Spinal cord (tissue), 10 donors: Measurements from ENCODE around the gene RAPGEFL1. TPM values are rescaled to one million over a fixed set of nuclear protein-coding genes. Genes with fewer than 3 reads are reported as not detected.

Experiments
- DNase-seq, 6 donors: peaks; one replicate each; pipeline versions ENCODE4 v3.0.0 to v3.0.0-alpha.2; 2013 to 2015; ENCODE audit warnings: low spot score in 6 of 6, low read depth in 4 of 6
- H3K27ac ChIP-seq: one replicate; pipeline ENCODE4 v1.5.1; 2013; ENCODE audit warnings: low read depth, low read length, control low read depth
- H3K27me3 ChIP-seq: one replicate; pipeline ENCODE4 v1.6.1; 2013; ENCODE audit warnings: low read length; ENCODE audit not compliant: control insufficient read depth, insufficient read depth
- H3K36me3 ChIP-seq: one replicate; pipeline ENCODE4 v1.6.1; 2013; ENCODE audit warnings: low read length; ENCODE audit not compliant: control insufficient read depth, insufficient read depth
- H3K4me1 ChIP-seq: one replicate; pipeline ENCODE4 v1.6.1; 2013; ENCODE audit warnings: low read length; ENCODE audit not compliant: control insufficient read depth, insufficient read depth
- H3K4me3 ChIP-seq: one replicate; pipeline ENCODE4 v1.5.1; 2013; ENCODE audit warnings: low read depth, low read length, control low read depth
- H3K9me3 ChIP-seq: one replicate; pipeline ENCODE4 v1.6.1; 2013; ENCODE audit warnings: low read length; ENCODE audit not compliant: control insufficient read depth, insufficient read depth
- WGBS: methylation state at CpG from one replicate; pipeline ENCODE4 v1.1.5; 2013; ENCODE audit warnings: missing lambda C conversion rate; ENCODE audit not compliant: insufficient coverage; 5-methylcytosine and 5-hydroxymethylcytosine counted together
- polyA plus RNA-seq, 2 donors: library from polyadenylated mRNA; unstranded; fragments of 120-200 nt; gene quantifications; one replicate each; pipeline ENCODE4 v1.2.1, GENCODE V29; 2013; ENCODE audit not compliant: insufficient read length in 2 of 2
- total RNA-seq, 2 donors: library from RNA; depleted of rRNA in 1 of 2; stranded (reverse); fragments of 120-200 nt in 1 of 2; fragments of >200 nt in 1 of 2; gene quantifications; one replicate each; pipeline versions ENCODE4 v1.2.3 to v1.2.4, GENCODE V29; 2013 to 2014
- donor health status: healthy.

RAPGEFL1 gene
- total and polyA plus RNA-seq, 4 donors: 10.6 to 77.1 (median 35.4) TPM

GRCh38 chr17:40180694-40181093 lies 3.4 kb downstream of the RAPGEFL1 start:
- Histone ChIP-seq H3K27me3 (no peaks in the 10 kb centered on the region), H3K9me3 (no peaks in the 10 kb centered on the region), H3K36me3 (peaks cover 43% of the 10 kb centered on the region), H3K4me1 (peaks cover 37% of the 10 kb centered on the region), H3K4me3 (no peak overlapping the region), H3K27ac (no peak overlapping the region)
- DNase-seq: no peak
- WGBS: 92% methylated on average over 1 of the region's 5 CpGs

DNA sequence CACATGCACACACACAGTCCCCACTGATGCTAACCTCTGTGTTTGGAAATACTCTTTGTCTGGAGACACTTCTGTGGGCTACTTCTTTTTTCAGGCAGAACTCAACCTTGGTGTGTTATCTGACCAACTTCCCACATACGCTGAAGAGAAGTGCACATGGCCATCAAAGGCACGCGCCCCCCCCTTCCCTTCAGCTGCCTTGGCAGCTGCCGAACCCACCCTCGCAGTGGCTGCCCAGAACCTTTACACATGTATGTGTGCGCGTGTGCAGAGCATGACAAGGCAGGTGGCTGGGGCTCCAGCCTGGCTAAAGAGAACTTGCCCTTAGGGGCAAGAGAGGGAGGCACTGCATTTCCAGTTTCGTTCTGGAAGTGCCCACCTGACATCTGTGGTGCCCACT lies 3.9 kb downstream of the RAPGEFL1 start:
- no peak overlapping the region for H3K27ac ChIP-seq
- H3K36me3 ChIP-seq: peaks cover 42% of the 10 kb centered on the region
- H3K4me3 ChIP-seq: no peak overlapping the region
- H3K4me1 ChIP-seq: peaks cover 37% of the 10 kb centered on the region
- no peak for DNase-seq
- no peaks in the 10 kb centered on the region for H3K27me3 ChIP-seq
- 69% methylated on average over 8 of the region's 8 CpGs for WGBS
- no peaks in the 10 kb centered on the region for H3K9me3 ChIP-seq

DNA sequence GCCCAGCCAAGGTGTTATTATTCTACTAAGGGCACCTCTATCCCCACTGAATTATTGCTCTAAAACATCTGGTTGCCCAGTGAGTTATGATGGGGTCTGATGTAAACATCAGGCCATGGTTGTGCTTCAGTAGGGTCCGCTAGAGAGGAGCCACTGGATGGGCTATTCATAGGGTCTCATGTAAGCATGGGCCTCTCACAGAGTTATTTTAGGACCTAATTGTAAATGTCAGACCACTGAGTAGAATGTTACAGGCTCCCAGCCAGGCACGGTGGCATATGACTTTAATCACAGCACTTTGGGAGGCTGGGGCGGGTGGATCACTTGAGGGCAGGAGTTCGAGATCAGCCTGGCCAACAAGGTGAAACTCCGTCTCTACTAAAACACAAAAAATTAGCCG lies 5.3 kb downstream of the RAPGEFL1 start:
- Histone ChIP-seq H3K36me3 (peaks cover 34% of the 10 kb centered on the region), H3K27ac (no peak overlapping the region), H3K9me3 (no peaks in the 10 kb centered on the region), H3K4me3 (no peak overlapping the region), H3K4me1 (peaks cover 24% of the 10 kb centered on the region), H3K27me3 (no peaks in the 10 kb centered on the region)
- WGBS: 92% methylated on average over 4 of the region's 6 CpGs
- DNase-seq: no peak

DNA sequence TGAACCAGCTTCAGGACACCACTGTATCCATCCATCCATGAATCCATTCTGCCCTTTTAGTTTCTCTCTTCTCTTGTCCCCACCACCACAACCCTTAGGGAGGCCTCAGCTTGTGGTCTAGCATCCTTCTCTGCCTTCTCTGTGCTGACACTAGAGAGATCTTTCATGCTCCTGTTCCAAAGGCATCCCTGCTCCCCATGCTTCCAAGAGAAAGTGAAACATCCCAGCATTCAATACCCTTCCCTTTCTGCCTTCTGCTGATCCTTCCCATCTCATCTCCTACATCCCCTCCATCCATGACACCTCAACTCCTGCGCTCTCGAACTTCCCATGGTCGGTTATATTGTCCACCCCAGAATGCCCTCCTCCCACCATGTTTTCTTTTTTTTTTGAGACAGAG lies 10.0 kb downstream of the RAPGEFL1 start:
- Histone ChIP-seq H3K27ac (no peak overlapping the region), H3K9me3 (no peaks in the 10 kb centered on the region), H3K27me3 (no peaks in the 10 kb centered on the region), H3K36me3 (peaks cover 33% of the 10 kb centered on the region), H3K4me3 (no peak overlapping the region), H3K4me1 (peaks cover 19% of the 10 kb centered on the region)
- DNase-seq: no peak
- WGBS: 100% methylated on average over 3 of the region's 3 CpGs

GRCh38 chr17:40188694-40189093 lies 11.4 kb downstream of the RAPGEFL1 start:
- Histone ChIP-seq H3K4me1 (peaks cover 19% of the 10 kb centered on the region), H3K4me3 (no peak overlapping the region), H3K27ac (no peak overlapping the region), H3K27me3 (no peaks in the 10 kb centered on the region), H3K36me3 (peaks cover 45% of the 10 kb centered on the region), H3K9me3 (no peaks in the 10 kb centered on the region)
- 98% methylated on average over 6 of the region's 6 CpGs for WGBS
- no peak for DNase-seq

DNA sequence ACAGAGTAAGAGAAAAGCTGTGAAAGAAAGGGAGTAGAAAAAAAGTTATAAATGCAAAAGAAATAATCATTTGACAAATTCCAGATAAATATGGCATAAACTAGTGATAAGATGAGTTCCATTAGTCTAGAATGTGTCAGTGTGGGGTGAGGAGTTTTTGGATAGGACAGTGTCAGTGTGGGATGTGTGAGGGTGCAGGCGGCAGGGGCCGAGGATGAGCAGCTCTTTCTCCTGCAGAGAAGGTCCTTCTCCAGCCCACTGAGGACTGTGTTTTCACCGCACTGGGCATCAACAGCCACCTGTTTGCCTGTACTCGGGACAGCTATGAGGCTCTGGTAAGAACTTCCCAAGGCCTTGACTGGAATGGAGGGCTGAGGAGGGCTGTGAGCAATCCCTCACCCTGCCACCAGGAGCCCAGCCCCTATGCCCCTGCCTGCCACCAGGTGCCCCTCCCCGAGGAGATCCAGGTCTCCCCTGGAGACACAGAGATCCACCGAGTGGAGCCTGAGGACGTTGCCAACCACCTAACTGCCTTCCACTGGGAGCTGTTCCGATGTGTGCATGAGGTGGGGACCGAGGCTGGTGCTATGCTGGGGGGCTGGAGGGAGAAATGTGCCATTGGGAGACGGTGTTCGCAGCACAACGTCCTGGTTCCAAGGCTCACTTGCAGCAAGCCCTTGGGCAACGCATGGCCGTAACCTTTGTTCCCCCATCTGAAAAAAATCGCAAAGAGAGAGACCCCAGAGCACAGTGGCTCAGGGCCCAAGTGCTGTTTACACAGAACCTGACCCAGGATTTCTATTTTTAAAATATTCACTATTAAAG lies 13.1 kb downstream of the RAPGEFL1 start:
- no peak for DNase-seq
- Histone ChIP-seq H3K27me3 (no peaks in the 10 kb centered on the region), H3K36me3 (peaks cover 50% of the 10 kb centered on the region), H3K4me3 (no peak overlapping the region), H3K9me3 (no peaks in the 10 kb centered on the region), H3K27ac (no peak overlapping the region), H3K4me1 (peaks cover 30% of the 10 kb centered on the region)
- WGBS: 47% methylated on average over 12 of the region's 15 CpGs

- no peaks in the 10 kb centered on the region for H3K27me3 ChIP-seq
- peak overlapping the region; percentile 44 for H3K4me3 ChIP-seq
- DNase-seq: peak in 4 of 6 donors; percentile 40 to 88 (median 64)
- 2% methylated on average over 60 of the region's 60 CpGs for WGBS
- no peak overlapping the region for H3K27ac ChIP-seq
- no peaks in the 10 kb centered on the region for H3K9me3 ChIP-seq
- peaks cover 50% of the 10 kb centered on the region for H3K36me3 ChIP-seq
- peaks cover 32% of the 10 kb centered on the region for H3K4me1 ChIP-seq
Measured at GRCh38 chr17:40191237-40192208, 14.3 kb downstream of the RAPGEFL1 start.

DNA sequence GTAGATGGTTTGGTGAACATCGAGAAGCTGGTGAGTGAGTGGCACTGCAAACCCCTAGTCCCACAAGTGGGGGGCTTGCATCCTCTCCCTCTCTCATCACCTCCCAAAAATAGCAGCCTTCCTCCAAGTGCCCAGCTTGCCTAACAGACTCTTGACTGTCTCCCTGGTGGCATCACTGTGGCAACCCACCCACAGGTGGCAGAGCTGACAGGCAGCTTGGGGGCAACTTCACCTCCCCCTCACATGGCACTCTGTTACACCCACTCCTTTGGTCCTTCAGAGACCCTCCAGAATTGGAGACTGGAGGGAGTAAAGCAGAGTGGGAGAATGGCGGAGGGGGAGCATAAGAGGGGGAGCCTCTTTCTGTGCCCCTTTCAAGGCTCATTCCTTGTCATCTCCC lies 15.7 kb downstream of the RAPGEFL1 start:
- peaks cover 32% of the 10 kb centered on the region for H3K4me1 ChIP-seq
- no peaks in the 10 kb centered on the region for H3K9me3 ChIP-seq
- no peaks in the 10 kb centered on the region for H3K27me3 ChIP-seq
- DNase-seq: no peak
- H3K36me3 ChIP-seq: peaks cover 50% of the 10 kb centered on the region
- no CpG with 5 or more reads among the region's 2 CpGs for WGBS
- no peak overlapping the region for H3K4me3 ChIP-seq
- H3K27ac ChIP-seq: no peak overlapping the region

- H3K36me3 ChIP-seq: peaks cover 40% of the 10 kb centered on the region
- WGBS: no CpG with 5 or more reads among the region's 2 CpGs
- no peak for DNase-seq
- H3K27ac ChIP-seq: no peak overlapping the region
- H3K27me3 ChIP-seq: no peaks in the 10 kb centered on the region
- peaks cover 32% of the 10 kb centered on the region for H3K4me1 ChIP-seq
- H3K9me3 ChIP-seq: no peaks in the 10 kb centered on the region
- H3K4me3 ChIP-seq: no peak overlapping the region
Measured at GRCh38 chr17:40194821-40195220, 17.6 kb downstream of the RAPGEFL1 start.
